Body of pancreas (tissue), 4 donors: Measurements from ENCODE around the gene PTPRN2. TPM values are rescaled to one million over a fixed set of nuclear protein-coding genes. Genes with fewer than 3 reads are reported as not detected.

ENCODE experiments used
- ATAC-seq: fragments of 150-250 bp; one replicate; pipeline ENCODE4 v1.9.1; 2016
- DNase-seq, 4 donors: peaks; one replicate each; pipeline ENCODE4 v3.0.0-alpha.2; 2019
- H3K27ac ChIP-seq, 4 donors: fragments of 200-600 bp; sonication (generic); 1 replicate in 3 of 4; 2 replicates in 1 of 4; pipeline versions ENCODE4 v1.5.1 to v1.6.1; 2016 to 2019; ENCODE audit warnings: mild to moderate bottlenecking in 1 of 4, mixed read lengths in 1 of 4, moderate library complexity in 1 of 4
- H3K27me3 ChIP-seq, 2 donors: fragments of 200-600 bp; sonication (generic); one replicate each; pipeline ENCODE4 v1.6.0; 2016; ENCODE audit warnings: mild to moderate bottlenecking in 1 of 2
- H3K36me3 ChIP-seq, 2 donors: fragments of 200-600 bp; sonication (generic); replicated peaks in 1 of 2; 2 replicates each; pipeline ENCODE4 v1.5.1; 2016; ENCODE audit warnings: low read depth in 2 of 2; ENCODE audit not compliant: insufficient read depth in 1 of 2
- H3K4me1 ChIP-seq: fragments of 200-600 bp; sonication (generic); one replicate; pipeline ENCODE4 v1.6.0; 2016
- H3K4me3 ChIP-seq, 2 donors: fragments of 200-600 bp; sonication (generic); 1 replicate in 1 of 2; 2 replicates in 1 of 2; pipeline ENCODE4 v1.5.1; 2016 to 2019
- H3K9me3 ChIP-seq, 3 donors: fragments of 200-600 bp; sonication (generic); 1 replicate in 2 of 3; 2 replicates in 1 of 3; pipeline ENCODE4 v1.5.1; 2016
- POLR2A ChIP-seq, 3 donors: fragments of 450-650 bp; IDR thresholded peaks; one replicate each; pipeline ENCODE4 v1.6.1; 2016; ENCODE audit warnings: antibody characterized with exemption in 3 of 3, mild to moderate bottlenecking in 2 of 3
- WGBS, 2 donors: methylation state at CpG; one replicate each; pipeline ENCODE4 v1.1.5; 2017; 5-methylcytosine and 5-hydroxymethylcytosine counted together
- intact Hi-C: fragments of 100-400 bp; cut with DNase I; formaldehyde crosslinking; loops from one replicate; pipeline ENCODE4 v1.15.1; 2023
- total RNA-seq, 2 donors: library from RNA; depleted of rRNA; stranded (reverse); fragments of >200 nt; gene quantifications; one replicate each; pipeline ENCODE4 v1.1.0, GENCODE V29; 2016
- TF ChIP-seq, protein P1 (sequence below), 7 experiments: fragments of 450-650 bp in 4 of 7; fragments of 200-600 bp in 3 of 7; sonication (generic) in 3 of 7; IDR thresholded peaks; one replicate each; pipeline ENCODE4 v1.5.1; 2016 to 2019; ENCODE audit warnings: antibody characterized with exemption in 7 of 7

PTPRN2 gene
- total RNA-seq, 2 donors from 2014 or later, result 31.6 to 76.1 TPM

DNA sequence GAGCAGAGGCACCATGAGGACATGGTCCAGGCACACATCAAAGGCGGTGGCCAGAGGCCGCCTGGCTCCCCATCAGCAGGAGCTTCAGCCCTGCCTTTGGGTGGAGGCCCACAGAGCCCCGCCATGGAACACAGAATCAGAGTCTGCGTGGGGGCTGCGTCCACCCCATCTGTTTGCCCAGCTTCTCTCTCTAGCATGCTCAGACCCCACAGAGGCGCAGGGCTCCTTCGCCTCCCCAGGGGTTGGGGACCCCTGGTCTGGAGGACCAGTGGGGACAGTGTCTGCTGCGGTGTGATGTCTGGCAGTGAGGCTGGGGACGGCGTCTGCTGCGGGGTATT, 321.9 kb downstream of the PTPRN2 start:
- Histone ChIP-seq H3K9me3 (no peaks in the 10 kb centered on the region), H3K4me1 (no peaks in the 10 kb centered on the region), H3K36me3 (no peaks in the 10 kb centered on the region), H3K27me3 (no peaks in the 10 kb centered on the region), H3K27ac (no peak overlapping the region), H3K4me3 (no peak overlapping the region)
- DNase-seq (no peak), ATAC-seq (no peak)
- no peak for TF ChIP-seq POLR2A (IDR thresholded peaks at IDR 0.05)
- TF ChIP-seq, protein P1, sequence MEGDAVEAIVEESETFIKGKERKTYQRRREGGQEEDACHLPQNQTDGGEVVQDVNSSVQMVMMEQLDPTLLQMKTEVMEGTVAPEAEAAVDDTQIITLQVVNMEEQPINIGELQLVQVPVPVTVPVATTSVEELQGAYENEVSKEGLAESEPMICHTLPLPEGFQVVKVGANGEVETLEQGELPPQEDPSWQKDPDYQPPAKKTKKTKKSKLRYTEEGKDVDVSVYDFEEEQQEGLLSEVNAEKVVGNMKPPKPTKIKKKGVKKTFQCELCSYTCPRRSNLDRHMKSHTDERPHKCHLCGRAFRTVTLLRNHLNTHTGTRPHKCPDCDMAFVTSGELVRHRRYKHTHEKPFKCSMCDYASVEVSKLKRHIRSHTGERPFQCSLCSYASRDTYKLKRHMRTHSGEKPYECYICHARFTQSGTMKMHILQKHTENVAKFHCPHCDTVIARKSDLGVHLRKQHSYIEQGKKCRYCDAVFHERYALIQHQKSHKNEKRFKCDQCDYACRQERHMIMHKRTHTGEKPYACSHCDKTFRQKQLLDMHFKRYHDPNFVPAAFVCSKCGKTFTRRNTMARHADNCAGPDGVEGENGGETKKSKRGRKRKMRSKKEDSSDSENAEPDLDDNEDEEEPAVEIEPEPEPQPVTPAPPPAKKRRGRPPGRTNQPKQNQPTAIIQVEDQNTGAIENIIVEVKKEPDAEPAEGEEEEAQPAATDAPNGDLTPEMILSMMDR (IDR thresholded peaks at IDR 0.05), result no peak
- intact Hi-C loops, result no loop called here
- WGBS, 2 donors, result 89 to 100% methylated on average over 6 to 7 of the region's 11 CpGs

DNA sequence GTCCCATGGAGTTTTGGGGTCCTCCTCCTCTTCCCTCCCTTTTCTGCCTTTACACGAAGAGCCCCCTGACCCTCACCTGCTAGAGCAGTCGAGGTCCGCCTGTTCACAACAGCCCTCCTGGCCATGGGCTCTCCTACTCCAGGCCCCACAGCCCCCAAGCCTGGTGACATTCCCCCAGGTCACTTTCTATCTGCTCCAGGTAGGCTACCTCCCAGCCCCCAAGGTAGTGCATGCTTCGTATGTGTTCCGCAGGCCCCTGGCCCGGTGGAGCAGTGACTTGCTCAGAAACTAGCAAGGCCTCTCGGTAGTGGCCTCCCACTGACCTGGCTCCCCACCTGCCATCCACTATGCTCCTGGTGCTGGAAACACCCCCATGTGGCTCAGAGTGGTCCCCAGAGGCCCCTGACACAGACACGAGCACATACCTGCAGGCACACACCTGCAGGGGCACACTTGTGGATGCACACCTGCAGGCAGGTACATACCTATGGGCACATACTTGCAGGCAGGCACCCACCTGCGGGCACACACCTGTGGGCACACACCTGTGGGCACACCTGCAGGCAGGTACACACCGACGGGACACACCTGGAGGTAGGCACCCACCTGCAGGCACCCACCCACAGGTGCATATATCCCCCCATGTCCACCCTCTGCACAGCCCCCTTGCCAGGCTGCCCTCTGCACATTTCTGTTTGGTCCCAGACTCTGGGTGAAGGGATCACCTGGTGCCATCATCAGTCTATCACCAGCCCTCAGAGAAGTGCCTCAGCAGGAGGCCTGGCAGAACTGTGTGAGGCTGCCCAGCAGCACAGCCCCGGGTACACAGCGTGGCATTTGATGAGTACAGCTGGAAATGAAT, 322.5 kb downstream of the PTPRN2 start:
- no peaks in the 10 kb centered on the region for H3K4me1 ChIP-seq
- H3K9me3 ChIP-seq, result no peaks in the 10 kb centered on the region
- no peak for DNase-seq
- no peak for ATAC-seq
- WGBS, 2 donors, result 89 to 97% methylated on average over 8 to 13 of the region's 13 CpGs
- H3K27me3 ChIP-seq, result no peaks in the 10 kb centered on the region
- H3K27ac ChIP-seq, result no peak overlapping the region
- intact Hi-C loops, result no loop called here
- H3K4me3 ChIP-seq, result no peak overlapping the region
- TF ChIP-seq, protein P1 (IDR thresholded peaks at IDR 0.05), result no peak
- TF ChIP-seq POLR2A (IDR thresholded peaks at IDR 0.05), result no peak
- H3K36me3 ChIP-seq, result no peaks in the 10 kb centered on the region

DNA sequence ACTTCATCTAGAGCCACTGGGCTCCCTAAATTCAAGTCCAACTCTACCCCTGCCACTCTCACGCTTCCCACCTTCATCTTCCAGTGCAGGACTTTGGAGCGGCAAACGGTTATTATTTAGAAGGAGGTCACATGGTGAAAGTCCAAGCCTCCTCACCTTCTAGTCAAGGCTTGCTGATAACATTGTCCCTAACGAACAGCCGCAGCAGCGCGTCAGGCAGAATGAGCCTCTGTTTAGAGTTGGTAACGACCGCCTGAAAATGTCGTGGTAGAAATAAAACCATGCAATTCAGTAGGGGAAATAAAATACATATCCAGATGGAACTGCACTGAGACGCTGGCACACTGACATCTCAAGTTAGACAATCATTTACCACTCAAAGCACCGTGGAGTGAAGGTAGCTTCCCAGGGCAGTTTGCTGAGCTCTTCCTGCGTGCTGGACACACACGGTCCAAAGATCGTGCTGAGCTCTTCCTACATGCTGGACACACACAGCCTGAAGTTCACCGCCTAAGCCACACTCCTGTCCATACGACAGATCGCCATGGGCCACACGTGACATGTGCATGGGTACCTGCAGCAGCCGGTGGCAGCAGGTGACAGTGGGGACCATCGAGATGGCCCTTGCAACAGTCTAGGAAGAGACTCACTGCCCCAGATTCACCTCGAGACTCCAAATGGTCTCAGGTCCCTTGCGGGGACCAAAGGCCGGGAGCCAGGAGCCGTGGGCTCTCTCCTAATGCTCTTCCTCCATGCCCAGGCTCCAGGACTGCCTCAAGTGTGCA, 323.5 kb downstream of the PTPRN2 start:
- DNase-seq (peak in 1 of 4 donors; percentile 9), ATAC-seq (no peak)
- Histone ChIP-seq H3K4me3 (no peak overlapping the region), H3K36me3 (no peaks in the 10 kb centered on the region), H3K9me3 (no peaks in the 10 kb centered on the region), H3K4me1 (no peaks in the 10 kb centered on the region), H3K27me3 (no peaks in the 10 kb centered on the region), H3K27ac (no peak overlapping the region)
- TF ChIP-seq, protein P1 (IDR thresholded peaks at IDR 0.05), result no peak
- no peak for TF ChIP-seq POLR2A (IDR thresholded peaks at IDR 0.05)
- WGBS, 2 donors, result 76 to 87% methylated on average over 23 to 25 of the region's 25 CpGs
- intact Hi-C loops, result no loop called here

DNA sequence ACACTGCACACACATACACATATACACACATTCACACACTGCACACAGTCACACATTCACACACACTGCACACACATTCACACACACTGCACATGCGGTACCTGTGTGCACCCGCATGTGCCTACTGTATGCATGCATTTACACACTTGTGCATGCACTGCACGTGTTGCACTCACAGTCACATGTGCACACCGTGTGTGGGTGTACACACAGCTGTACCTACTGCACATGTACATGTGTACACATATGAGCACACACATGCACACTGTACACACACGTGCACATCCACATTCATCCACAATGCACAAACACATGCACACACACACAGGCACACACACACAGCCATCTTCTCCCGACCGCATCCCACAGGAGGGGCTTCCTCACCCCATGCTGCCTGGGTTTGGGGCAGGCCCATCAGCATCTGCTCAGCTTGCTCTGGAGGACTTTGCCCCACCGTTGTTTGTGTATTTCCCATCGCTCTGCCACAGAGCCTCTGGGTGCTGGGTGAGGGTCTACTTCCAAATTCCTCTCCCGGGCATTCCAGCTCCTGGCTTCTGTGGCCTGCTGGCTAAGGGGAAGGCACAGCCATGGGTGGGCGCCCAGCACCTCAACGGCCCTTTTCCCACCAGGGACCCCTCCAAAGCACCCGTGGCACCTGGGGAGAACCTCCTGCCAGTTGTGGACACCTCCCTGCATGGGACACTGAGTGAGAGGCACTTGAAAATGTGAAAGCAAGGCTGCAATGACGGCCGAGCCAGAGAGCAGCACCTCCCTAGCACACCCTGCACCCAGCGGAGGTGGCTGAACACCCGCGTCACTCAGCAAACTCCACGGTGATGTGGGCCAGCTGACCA, 324.3 kb downstream of the PTPRN2 start:
- Histone ChIP-seq H3K4me1 (no peaks in the 10 kb centered on the region), H3K9me3 (no peaks in the 10 kb centered on the region), H3K27ac (no peak overlapping the region), H3K27me3 (no peaks in the 10 kb centered on the region), H3K36me3 (no peaks in the 10 kb centered on the region), H3K4me3 (no peak overlapping the region)
- ATAC-seq (no peak), DNase-seq (no peak)
- intact Hi-C loops, result no loop called here
- WGBS, 2 donors, result 84 to 94% methylated on average over 16 to 19 of the region's 19 CpGs
- TF ChIP-seq, protein P1 (IDR thresholded peaks at IDR 0.05), result no peak
- TF ChIP-seq POLR2A (IDR thresholded peaks at IDR 0.05), result no peak
